ENCODE measurements around the gene MGAT4B.
"Not testable (repeated sequence)": the region's sequence is repeated elsewhere in the genome, so short reads cannot be mapped to it uniquely, and the experiment has no call there.

Gene MGAT4B

DNA sequence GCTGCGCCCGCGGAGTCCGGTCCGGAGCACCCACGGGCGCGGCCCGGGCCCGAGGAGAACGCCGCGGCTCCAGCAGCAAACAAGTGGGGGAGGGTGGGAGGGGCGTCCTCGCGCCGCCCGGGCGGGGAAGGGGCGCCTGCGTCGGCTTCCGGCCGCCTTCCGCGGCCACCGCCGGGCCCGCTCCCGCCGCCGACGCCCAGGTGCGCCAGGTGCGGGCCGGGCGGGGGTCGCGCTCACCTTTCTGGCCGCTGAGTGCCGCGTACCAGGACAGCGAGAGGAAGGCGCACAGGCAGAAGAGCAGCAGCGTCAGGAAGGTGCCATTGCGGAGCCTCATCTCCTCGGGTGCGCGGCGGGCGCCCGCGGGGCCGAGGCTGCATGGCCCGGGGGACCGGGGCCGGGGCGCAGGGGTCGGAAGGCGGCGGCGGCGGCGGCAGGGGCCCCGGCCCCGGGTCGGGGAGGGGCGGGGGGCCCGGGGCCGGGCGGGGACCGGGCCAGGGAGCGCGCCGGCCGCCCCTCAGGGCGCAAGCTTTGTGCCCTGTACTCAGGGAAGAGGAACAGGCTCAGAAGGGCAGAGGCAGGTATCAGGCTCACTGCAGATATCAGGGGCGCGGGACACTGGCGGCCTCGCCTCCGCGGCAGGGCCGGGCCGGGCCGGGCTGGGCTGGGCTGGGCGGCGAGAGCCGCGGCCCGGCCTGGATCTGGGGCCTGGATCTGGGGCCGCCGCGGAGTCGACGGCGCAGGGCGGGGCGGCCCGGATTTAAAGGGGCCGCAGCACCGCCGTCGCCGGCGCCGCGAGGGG lies at the start of gene MGAT4B:
MGAT4B (minus strand) TSS at position 617 of the 799 bp plus-strand sequence; CDS start at position 334, 283 bp downstream.
- DNase-seq, result peak; percentile 78

- no peak for DNase-seq
Observed at GRCh38 chr5:179854356-179854755, 47.7 kb upstream of the MGAT4B start.

DNA sequence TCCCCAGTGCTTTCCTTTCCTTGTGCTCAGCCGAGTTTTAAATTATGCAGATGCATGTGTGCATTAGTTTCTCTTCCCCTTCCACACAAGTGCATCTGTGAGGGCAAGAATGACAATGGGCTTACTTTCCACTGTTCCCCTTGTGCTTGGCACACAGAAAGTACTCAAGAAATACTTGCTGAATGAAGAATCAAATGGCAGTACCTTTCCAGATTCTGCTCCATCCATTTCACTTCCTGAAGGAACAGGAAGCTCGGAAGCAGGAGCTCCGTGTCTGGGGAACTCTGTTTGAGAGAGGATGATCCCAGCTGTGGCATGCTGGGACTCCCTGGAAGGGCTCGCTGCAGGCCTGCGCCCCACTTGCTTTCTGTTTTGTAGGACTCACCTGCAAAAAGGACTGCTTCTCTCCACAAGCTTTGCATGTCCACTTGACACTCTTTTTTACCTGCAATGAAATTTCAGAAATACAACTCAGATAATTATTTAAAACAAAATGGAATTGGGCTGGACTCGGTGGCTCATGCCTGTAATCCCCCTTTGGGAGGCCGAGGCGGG lies 46.4 kb upstream of the MGAT4B start:
- no peak for DNase-seq

- no peak for DNase-seq
Observed at GRCh38 chr5:179841621-179842020, 35.0 kb upstream of the MGAT4B start.

DNA sequence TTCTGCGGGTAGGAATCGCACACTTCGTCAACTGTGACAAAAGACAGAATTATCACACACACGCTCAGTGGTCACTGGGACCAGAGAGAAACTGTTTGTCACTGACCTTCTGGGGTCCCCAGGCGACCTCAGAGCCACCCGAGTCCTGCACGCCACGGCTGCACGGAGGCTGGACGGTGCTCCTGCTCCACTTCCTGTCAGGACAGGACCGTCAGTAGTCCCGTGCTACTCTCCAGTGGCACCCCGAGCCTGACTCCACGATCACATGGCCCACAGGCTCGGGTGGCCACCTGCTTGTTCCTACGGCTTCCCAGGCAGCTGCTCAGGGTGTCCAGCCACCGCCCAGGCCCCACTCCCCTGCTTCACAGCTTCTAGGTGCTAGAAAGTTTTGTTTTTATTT lies 34.1 kb upstream of the MGAT4B start:
- no peak for DNase-seq

DNA sequence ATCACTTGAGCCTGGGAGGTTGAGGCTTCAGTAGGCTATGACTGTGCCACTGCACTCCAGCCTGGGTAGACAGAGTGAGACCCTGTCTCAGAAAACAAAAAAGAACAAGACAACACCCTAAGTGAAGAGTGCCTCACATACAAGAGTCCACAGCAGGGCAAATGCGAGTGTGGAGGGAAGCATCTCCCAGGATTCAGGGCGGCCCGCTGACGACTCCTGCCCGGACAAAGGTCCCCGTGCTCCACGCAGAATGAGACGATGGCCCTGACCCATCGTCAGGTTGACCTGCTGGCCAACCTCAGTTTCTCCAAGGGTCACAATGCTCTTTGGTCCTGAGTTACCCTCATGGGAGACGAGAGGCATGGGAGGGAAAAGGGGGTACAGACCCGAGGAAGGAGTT lies 33.7 kb upstream of the MGAT4B start:
- no peak for DNase-seq

DNA sequence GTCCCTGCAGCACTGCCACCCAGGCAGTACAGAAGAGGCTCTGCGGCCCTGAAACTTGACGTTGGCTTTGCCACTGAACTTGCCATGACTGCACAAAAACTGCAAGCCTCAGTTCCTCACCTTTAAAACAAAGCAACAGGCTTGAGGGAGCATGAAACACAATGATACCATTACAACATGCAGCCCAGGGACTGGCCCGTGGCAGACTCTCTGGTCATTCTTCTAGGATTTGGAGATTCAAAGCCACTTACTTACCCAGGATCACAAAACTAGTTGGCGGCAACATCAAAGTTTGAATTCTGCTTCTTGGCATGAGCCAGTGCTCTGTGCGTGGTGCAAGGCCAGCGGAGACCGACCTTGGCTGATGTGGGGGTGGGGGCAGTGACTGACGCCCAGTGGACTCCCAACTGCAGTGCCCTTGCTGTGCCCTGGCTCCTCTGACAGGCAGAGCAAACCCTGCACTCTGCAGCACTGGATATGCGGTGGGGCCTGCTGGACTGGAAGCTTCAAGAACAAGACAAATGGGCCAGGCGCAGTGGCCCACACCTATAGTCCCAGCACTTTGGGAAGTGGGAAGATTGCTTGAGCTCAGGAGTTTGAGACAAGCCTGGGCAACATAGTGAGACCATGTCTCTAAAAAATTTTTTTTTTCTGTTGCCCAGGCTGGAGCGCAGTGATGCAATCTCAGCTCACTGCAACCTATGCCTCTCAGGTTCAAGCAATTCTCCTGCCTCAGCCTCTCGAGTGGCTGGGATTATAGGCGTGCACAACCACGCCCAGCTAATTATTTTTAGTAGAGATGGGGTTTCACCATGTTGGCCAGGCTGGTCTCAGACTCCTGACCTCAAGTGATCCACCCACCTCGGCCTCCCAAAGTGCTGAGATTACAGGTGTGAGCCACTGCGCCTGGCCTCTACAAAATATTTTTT lies 32.9 kb upstream of the MGAT4B start:
- DNase-seq, result no peak

- DNase-seq, result no peak
Observed at GRCh38 chr5:179837076-179838011, 30.7 kb upstream of the MGAT4B start.

GRCh38 chr5:179836225-179837019 lies 29.8 kb upstream of the MGAT4B start:
- peak; percentile 66 for DNase-seq

GRCh38 chr5:179834871-179835270 lies 28.2 kb upstream of the MGAT4B start:
- DNase-seq, result not testable (repeated sequence)

DNA sequence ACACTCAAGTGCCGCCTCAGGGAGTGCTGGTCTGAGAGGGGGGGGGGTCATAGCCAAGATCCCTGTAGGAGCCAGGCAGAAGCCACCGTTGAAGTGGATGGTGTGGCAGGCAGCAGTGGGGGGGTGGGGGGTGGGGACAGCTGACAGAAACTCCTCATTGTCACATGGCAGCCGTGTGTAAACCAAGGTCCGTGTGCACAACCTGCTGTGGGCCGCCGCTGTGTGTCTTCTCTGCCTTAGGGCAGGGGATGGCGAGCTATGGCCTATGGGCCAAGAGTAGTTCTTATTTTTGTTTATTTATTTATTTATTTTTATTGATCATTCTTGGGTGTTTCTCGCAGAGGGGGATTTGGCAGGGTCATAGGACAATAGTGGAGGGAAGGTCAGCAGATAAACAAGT lies 27.5 kb upstream of the MGAT4B start:
- DNase-seq, result no peak

DNA sequence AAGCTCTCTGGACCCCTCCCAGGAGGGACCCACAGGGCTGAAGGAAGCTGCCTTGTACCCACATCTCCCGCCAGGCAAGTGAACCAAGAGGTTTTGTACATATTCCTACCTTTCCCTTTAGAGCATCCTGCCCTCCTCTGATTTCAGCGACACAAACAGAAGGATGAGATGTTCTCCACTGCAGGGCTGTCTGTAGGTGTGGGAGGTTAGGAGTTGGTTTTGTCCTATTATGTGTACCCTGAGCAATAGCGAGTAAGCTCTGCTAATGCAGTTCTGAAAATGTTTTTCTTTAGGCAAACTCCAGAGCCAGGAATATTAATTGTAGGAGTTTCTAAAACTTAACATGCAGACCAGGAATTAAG lies 27.0 kb upstream of the MGAT4B start:
- no peak for DNase-seq

DNA sequence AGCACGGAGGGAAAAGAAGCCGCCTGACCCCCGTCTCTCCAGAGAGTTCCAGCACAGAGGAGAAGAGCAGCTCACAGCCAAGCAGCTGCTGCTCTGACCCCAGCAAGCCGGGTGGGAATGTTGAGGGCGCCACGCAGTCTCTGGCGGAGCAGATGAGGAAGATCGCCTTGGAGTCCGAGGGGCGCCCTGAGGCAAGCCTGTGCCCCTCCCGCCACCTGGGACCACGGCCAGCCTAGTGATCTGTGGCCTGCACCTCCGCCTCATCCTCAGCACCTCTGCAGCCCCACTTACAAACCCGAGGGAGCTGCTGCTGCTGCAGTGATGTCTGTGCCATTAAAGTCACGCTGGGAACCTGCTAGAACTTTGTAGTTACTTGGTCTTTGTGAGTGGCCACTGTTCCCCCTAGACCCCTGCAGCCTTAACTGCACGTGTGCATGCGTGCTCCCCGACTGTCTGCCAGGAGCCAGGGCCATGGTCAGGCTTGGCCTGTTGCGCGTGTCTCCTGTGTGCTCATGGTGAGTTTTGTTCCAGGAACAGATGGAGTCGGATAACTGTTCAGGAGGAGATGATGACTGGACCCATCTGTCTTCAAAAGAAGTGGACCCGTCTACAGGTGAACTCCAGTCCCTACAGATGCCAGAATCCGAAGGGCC lies 26.5 kb upstream of the MGAT4B start:
- no peak for DNase-seq

GRCh38 chr5:179832039-179832745 lies 25.5 kb upstream of the MGAT4B start:
- DNase-seq, result no peak

DNA sequence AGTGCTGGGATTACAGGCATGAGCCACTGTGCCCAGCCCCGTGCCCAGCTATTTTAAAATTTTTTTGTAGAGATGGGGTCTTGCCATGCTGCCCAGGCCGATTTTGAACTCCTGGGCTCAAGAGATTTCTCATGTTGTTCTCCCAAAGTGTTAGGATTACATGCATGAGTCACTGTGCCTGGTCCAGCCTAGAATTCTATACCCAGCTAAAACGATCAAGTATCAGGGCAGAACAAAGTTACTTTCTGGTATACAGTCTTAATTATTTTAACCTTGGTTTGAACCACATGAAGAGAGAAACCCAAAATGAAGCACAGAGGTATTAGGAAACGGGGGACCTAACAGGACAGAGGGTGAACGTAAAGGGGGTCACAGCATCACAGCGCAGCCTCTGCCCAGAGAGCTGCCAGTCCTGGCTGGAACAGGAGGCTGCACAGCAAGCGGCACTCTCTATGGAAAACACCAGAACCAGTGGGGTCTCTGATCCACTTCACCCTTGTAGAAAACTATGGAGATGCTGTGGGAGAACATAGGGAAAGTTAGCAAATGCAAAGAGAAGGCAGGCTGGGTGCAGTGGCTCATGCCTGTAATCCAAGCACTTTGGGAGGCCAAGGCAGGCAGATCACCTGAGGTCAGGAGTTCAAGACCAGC lies 24.3 kb upstream of the MGAT4B start:
- DNase-seq, result no peak

DNA sequence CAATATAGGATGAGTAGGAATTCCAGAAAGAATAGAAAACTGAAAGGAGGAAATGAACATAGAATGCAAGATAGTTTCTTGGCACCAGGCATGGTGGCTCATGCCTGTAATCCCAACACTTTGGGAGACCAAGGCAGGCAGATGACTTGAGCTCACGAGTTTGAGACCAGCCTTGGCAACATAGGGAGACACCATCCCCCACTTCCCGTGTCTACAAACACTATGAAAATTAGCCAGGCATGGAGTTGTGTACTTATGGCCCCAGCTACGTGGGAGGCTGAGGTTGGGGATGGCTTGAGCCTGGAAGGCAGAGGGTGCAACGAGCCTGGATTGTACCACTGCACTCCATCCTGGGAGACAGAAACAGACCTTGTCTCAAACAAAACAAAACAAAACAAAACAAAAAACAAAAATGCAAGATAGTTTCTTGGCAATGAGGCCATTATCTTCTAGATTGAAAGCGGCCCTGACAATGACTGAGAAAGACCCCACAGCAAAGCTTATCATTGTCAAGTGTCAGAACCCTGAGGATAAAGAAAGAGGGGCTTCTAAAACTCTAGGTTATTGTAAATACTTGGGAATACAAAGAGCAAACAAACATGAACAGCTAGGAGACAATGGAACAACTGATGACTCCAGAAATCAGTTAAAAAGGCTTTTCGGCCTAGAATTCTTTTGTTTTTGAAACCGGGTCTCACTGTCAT lies 23.2 kb upstream of the MGAT4B start:
- DNase-seq, result no peak

- no peak for DNase-seq
Observed at GRCh38 chr5:179828756-179829421, 22.2 kb upstream of the MGAT4B start.

DNA sequence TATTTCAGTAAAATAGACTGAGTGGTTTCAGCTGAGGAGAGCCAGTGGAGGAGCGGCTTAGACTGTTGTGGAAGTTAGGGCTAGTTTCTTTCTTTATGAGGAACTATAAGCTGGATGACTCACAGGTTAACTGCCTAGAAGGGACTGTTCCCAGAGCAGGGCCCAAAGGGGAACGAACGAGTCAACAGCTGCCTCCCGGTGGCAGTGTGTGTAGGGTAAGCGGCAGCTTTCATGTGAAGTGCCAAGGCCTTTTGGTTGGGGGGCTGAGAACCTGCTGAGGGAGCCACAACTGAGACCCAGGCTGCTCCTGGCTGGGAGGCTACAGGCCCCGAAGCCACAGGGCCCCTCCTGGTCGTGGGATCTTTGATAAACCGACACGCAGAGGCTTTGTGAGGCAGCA lies 21.0 kb upstream of the MGAT4B start:
- DNase-seq, result peak; percentile 59

All from activated CD4-positive, alpha-beta T cell treated with anti-CD3 and anti-CD28 coated beads, Interleukin-10, Interleukin-2, amounts not matched to agents 100 ng/mL and 50 ng/mL, durations not matched to agents 16 hours and 8 hours (primary cell).